HCT116 (cell line): ENCODE data around the gene MBOAT7.
"Not testable (repeated sequence)": the region's sequence is repeated elsewhere in the genome, so short reads cannot be mapped to it uniquely, and the experiment has no call there.

Experiments
- EZH2 ChIP-seq: fragments of 200-600 bp; sonication (generic); IDR thresholded peaks from 2 replicates; pipeline ENCODE4 v1.6.1; 2017; ENCODE audit warnings: antibody characterized with exemption, mixed run types
- EZH2phosphoT487 ChIP-seq: fragments of 200-600 bp; IDR thresholded peaks from 2 replicates; pipeline ENCODE4 v1.6.1; 2018; ENCODE audit warnings: antibody characterized with exemption, borderline replicate concordance
- FOSL1 ChIP-seq: IDR thresholded peaks from 2 replicates; pipeline ENCODE4 v1.6.1; 2012; ENCODE audit warnings: low read depth
- JUND ChIP-seq: IDR thresholded peaks from 2 replicates; pipeline ENCODE4 v1.6.1; 2012
- POLR2A ChIP-seq: IDR thresholded peaks from 2 replicates; pipeline ENCODE4 v1.7.0; 2011; ENCODE audit warnings: borderline replicate concordance; ENCODE audit not compliant: insufficient read depth, insufficient read length; ENCODE audit errors: extremely low read depth
- POLR2AphosphoS5 ChIP-seq: IDR thresholded peaks from 2 replicates; pipeline ENCODE4 v1.6.1; 2011; ENCODE audit warnings: mild to moderate bottlenecking, low read depth, low read length, moderate library complexity
- RAD21 ChIP-seq: IDR thresholded peaks from 2 replicates; pipeline ENCODE4 v1.6.1; 2012; ENCODE audit warnings: low read depth, mild to moderate bottlenecking
- SP1 ChIP-seq: IDR thresholded peaks from 2 replicates; pipeline ENCODE4 v1.6.1; 2012; ENCODE audit warnings: low read depth
- SRF ChIP-seq: IDR thresholded peaks from 2 replicates; pipeline ENCODE4 v1.6.1; 2012; ENCODE audit warnings: low read depth
- TCF7L2 ChIP-seq: IDR thresholded peaks from 2 replicates; pipeline ENCODE4 v1.7.0; 2011; ENCODE audit warnings: borderline replicate concordance, inconsistent platforms; ENCODE audit not compliant: insufficient read depth, insufficient read length; ENCODE audit errors: extremely low read depth
- YY1 ChIP-seq: IDR thresholded peaks from 2 replicates; pipeline ENCODE4 v1.6.1; 2011; ENCODE audit warnings: low read length, low read depth, moderate library complexity, mild to moderate bottlenecking; ENCODE audit not compliant: insufficient replicate concordance; ENCODE audit errors: extremely low read depth
- TF ChIP-seq, protein P1 (sequence below), 3 experiments: fragments of 200-600 bp in 1 of 3; sonication (generic) in 1 of 3; IDR thresholded peaks in 2 of 3; conservative IDR thresholded peaks in 1 of 3; 2 replicates each; pipeline ENCODE4 v1.5.1; 2012 to 2017; ENCODE audit warnings: low read depth in 2 of 3, low read length in 2 of 3, antibody characterized with exemption in 1 of 3, borderline replicate concordance in 1 of 3, control low read depth in 1 of 3, mild to moderate bottlenecking in 1 of 3, mixed read lengths in 1 of 3, mixed run types in 1 of 3, moderate library complexity in 1 of 3; ENCODE audit not compliant: insufficient read depth in 1 of 3
- TF ChIP-seq, protein P2 (sequence below): IDR thresholded peaks from 2 replicates; pipeline ENCODE4 v1.6.1; 2012
- TF ChIP-seq, protein P3 (sequence below): IDR thresholded peaks from 2 replicates; pipeline ENCODE4 v1.6.1; 2012

DNA sequence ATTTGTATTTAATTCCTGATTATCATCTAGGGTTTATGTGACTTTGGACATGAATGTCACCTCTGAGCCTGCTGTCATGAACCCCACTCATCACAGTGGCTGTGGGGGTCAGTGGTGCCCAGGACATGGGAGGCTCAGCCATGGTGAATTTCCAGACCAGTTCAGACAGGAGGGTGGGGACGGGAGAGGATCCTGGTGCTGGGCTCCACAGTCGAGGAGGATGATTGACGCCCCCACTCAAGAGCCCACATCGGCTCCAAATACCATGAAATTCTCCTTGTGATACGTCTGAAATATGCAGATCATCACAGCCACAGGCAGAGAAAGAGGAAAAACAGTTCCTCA, 34.5 kb upstream of the MBOAT7 start:
- not testable (repeated sequence) for TF ChIP-seq SRF, TCF7L2, EZH2phosphoT487, SP1, POLR2A, RAD21, JUND, POLR2AphosphoS5, YY1, FOSL1, EZH2
- TF ChIP-seq, protein P1, sequence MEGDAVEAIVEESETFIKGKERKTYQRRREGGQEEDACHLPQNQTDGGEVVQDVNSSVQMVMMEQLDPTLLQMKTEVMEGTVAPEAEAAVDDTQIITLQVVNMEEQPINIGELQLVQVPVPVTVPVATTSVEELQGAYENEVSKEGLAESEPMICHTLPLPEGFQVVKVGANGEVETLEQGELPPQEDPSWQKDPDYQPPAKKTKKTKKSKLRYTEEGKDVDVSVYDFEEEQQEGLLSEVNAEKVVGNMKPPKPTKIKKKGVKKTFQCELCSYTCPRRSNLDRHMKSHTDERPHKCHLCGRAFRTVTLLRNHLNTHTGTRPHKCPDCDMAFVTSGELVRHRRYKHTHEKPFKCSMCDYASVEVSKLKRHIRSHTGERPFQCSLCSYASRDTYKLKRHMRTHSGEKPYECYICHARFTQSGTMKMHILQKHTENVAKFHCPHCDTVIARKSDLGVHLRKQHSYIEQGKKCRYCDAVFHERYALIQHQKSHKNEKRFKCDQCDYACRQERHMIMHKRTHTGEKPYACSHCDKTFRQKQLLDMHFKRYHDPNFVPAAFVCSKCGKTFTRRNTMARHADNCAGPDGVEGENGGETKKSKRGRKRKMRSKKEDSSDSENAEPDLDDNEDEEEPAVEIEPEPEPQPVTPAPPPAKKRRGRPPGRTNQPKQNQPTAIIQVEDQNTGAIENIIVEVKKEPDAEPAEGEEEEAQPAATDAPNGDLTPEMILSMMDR (IDR thresholded peaks at IDR 0.05 in 2 of 3, conservative IDR thresholded peaks at IDR 0.05 in 1 of 3; ENCODE audit: borderline replicate concordance in 1 of 3, insufficient read depth in 1 of 3, low read depth in 2 of 3, low read length in 2 of 3) = not testable (repeated sequence)
- TF ChIP-seq, protein P2, sequence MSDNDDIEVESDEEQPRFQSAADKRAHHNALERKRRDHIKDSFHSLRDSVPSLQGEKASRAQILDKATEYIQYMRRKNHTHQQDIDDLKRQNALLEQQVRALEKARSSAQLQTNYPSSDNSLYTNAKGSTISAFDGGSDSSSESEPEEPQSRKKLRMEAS = not testable (repeated sequence)
- TF ChIP-seq, protein P3, sequence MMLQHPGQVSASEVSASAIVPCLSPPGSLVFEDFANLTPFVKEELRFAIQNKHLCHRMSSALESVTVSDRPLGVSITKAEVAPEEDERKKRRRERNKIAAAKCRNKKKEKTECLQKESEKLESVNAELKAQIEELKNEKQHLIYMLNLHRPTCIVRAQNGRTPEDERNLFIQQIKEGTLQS = not testable (repeated sequence)
